GM21367 (cell line): ENCODE measurements around the gene KRT38.
"Not testable (repeated sequence)": the region's sequence is repeated elsewhere in the genome, so short reads cannot be mapped to it uniquely, and the experiment has no call there.

Experiments used
- ATAC-seq: cut with Tn5 transposase; IDR thresholded peaks from one replicate; pipeline ENCODE4 v1.9.1; 2021; ENCODE audit not compliant: unreplicated experiment

KRT38 gene

GRCh38 chr17:41463746-41464145 is 23.0 kb upstream of the KRT38 start:
- ATAC-seq: no peak

GRCh38 chr17:41462705-41463104 is 21.9 kb upstream of the KRT38 start:
- no peak for ATAC-seq

GRCh38 chr17:41457676-41458075 is 16.9 kb upstream of the KRT38 start:
- no peak for ATAC-seq

GRCh38 chr17:41456204-41456603 is 15.4 kb upstream of the KRT38 start:
- no peak for ATAC-seq

GRCh38 chr17:41455236-41455635 is 14.5 kb upstream of the KRT38 start:
- no peak for ATAC-seq

- ATAC-seq: no peak
These were observed 12.3 kb upstream of the KRT38 start for GRCh38 chr17:41453066-41453465.

GRCh38 chr17:41452281-41452680 is 11.5 kb upstream of the KRT38 start:
- no peak for ATAC-seq

- ATAC-seq: no peak
These were observed 10.5 kb upstream of the KRT38 start for GRCh38 chr17:41451154-41451728.

GRCh38 chr17:41449008-41449407 is 8.2 kb upstream of the KRT38 start:
- ATAC-seq: no peak

- no peak for ATAC-seq
These were observed 7.7 kb upstream of the KRT38 start for GRCh38 chr17:41448506-41448905.

GRCh38 chr17:41446806-41447205 is 6.0 kb upstream of the KRT38 start:
- no peak for ATAC-seq

GRCh38 chr17:41444640-41445039 is 3.9 kb upstream of the KRT38 start:
- ATAC-seq: no peak

- ATAC-seq: no peak
These were observed 3.4 kb upstream of the KRT38 start for GRCh38 chr17:41444186-41444585.

GRCh38 chr17:41442739-41443138 is 2.0 kb upstream of the KRT38 start:
- ATAC-seq: no peak

- no peak for ATAC-seq
These were observed 1.4 kb downstream of the KRT38 start for GRCh38 chr17:41439375-41439774.

GRCh38 chr17:41437769-41438168 is 3.0 kb downstream of the KRT38 start:
- ATAC-seq: no peak

GRCh38 chr17:41437254-41437653 is 3.5 kb downstream of the KRT38 start:
- ATAC-seq: no peak

- ATAC-seq: no peak
These were observed 6.4 kb downstream of the KRT38 start for GRCh38 chr17:41434415-41434814.

- ATAC-seq: no peak
These were observed 6.8 kb downstream of the KRT38 start for GRCh38 chr17:41434005-41434404.

GRCh38 chr17:41433586-41433985 is 7.2 kb downstream of the KRT38 start:
- ATAC-seq: no peak

- ATAC-seq: not testable (repeated sequence)
These were observed 10.4 kb downstream of the KRT38 start for GRCh38 chr17:41430376-41430775.

- no peak for ATAC-seq
These were observed 11.1 kb downstream of the KRT38 start for GRCh38 chr17:41429667-41430066.

GRCh38 chr17:41428591-41429291 is 12.0 kb downstream of the KRT38 start:
- no peak for ATAC-seq
